Suprapubic skin (tissue), 4 donors: Measurements from ENCODE around the gene LMBR1L. TPM values are rescaled to one million over a fixed set of nuclear protein-coding genes. Genes with fewer than 3 reads are reported as not detected.

Experiments
- DNase-seq, 2 donors: peaks; one replicate each; pipeline ENCODE4 v3.0.0-alpha.2; 2019; ENCODE audit warnings: low spot score in 2 of 2
- H3K27ac ChIP-seq: fragments of 200-600 bp; sonication (generic); one replicate; pipeline ENCODE4 v1.5.1; 2019
- H3K27me3 ChIP-seq: fragments of 200-600 bp; sonication (generic); one replicate; pipeline ENCODE4 v1.5.1; 2019
- H3K36me3 ChIP-seq: fragments of 200-600 bp; sonication (generic); one replicate; pipeline ENCODE4 v1.5.1; 2019
- H3K4me1 ChIP-seq: fragments of 200-600 bp; sonication (generic); one replicate; pipeline ENCODE4 v1.5.1; 2019
- H3K4me3 ChIP-seq: fragments of 200-600 bp; sonication (generic); one replicate; pipeline ENCODE4 v1.5.1; 2019; ENCODE audit warnings: mild to moderate bottlenecking
- H3K9me3 ChIP-seq: fragments of 200-600 bp; sonication (generic); one replicate; pipeline ENCODE4 v1.5.1; 2019
- CTCF ChIP-seq, 2 donors: fragments of 200-600 bp in 1 of 2; fragments of 450-650 bp in 1 of 2; sonication (generic) in 1 of 2; IDR thresholded peaks; one replicate each; pipeline ENCODE4 v1.5.1; 2016 to 2019; ENCODE audit warnings: antibody characterized with exemption in 2 of 2, mild to moderate bottlenecking in 1 of 2, moderate library complexity in 1 of 2
- EP300 ChIP-seq: sonication (generic); formaldehyde crosslinking; IDR thresholded peaks from one replicate; pipeline ENCODE4 v1.6.1; 2017; ENCODE audit warnings: antibody characterized with exemption
- POLR2A ChIP-seq, 2 donors: fragments of 450-650 bp; IDR thresholded peaks; one replicate each; pipeline ENCODE4 v1.6.1; 2017; ENCODE audit warnings: antibody characterized with exemption in 2 of 2, mild to moderate bottlenecking in 2 of 2, moderate library complexity in 2 of 2
- POLR2AphosphoS5 ChIP-seq, 3 donors: sonication (generic); formaldehyde crosslinking; IDR thresholded peaks; one replicate each; pipeline ENCODE4 v1.6.1; 2017; ENCODE audit warnings: antibody characterized with exemption in 3 of 3
- WGBS: methylation state at CpG from one replicate; pipeline ENCODE4 v1.1.5; 2018; 5-methylcytosine and 5-hydroxymethylcytosine counted together
- total RNA-seq, 4 donors: library from RNA; depleted of rRNA; stranded (reverse); fragments of >200 nt; gene quantifications; one replicate each; pipeline ENCODE4 v1.1.0, GENCODE V29; 2016

LMBR1L gene
- total RNA-seq, 4 donors from 2014 or later, result 25.3 to 152 (median 62.3) TPM

GRCh38 chr12:49098703-49099102 lies 11.9 kb downstream of the LMBR1L start:
- H3K4me1 ChIP-seq, result peaks cover 13% of the 10 kb centered on the region
- no peaks in the 10 kb centered on the region for H3K9me3 ChIP-seq
- WGBS, result 88% methylated on average over 2 of the region's 2 CpGs
- H3K27ac ChIP-seq, result no peak overlapping the region
- H3K36me3 ChIP-seq, result peaks cover 69% of the 10 kb centered on the region
- no peak overlapping the region for H3K4me3 ChIP-seq
- DNase-seq, result no peak
- peaks cover 13% of the 10 kb centered on the region for H3K27me3 ChIP-seq
- TF ChIP-seq POLR2AphosphoS5 (IDR thresholded peaks at IDR 0.05) (no peak), EP300 (no peak), POLR2A (IDR thresholded peaks at IDR 0.05) (no peak), CTCF (IDR thresholded peaks at IDR 0.05) (no peak)

GRCh38 chr12:49098035-49098451 lies 12.6 kb downstream of the LMBR1L start:
- peaks cover 20% of the 10 kb centered on the region for H3K4me1 ChIP-seq
- 67% methylated on average over 4 of the region's 4 CpGs for WGBS
- no peak for TF ChIP-seq EP300
- TF ChIP-seq CTCF (IDR thresholded peaks at IDR 0.05), result peak; percentile 51 to 77
- TF ChIP-seq POLR2A (IDR thresholded peaks at IDR 0.05), result no peak
- TF ChIP-seq POLR2AphosphoS5 (IDR thresholded peaks at IDR 0.05), result no peak
- H3K4me3 ChIP-seq, result no peak overlapping the region
- H3K27ac ChIP-seq, result no peak overlapping the region
- no peak for DNase-seq
- H3K27me3 ChIP-seq, result peaks cover 20% of the 10 kb centered on the region
- H3K9me3 ChIP-seq, result no peaks in the 10 kb centered on the region
- H3K36me3 ChIP-seq, result peaks cover 62% of the 10 kb centered on the region

GRCh38 chr12:49097381-49097780 lies 13.3 kb downstream of the LMBR1L start:
- DNase-seq, result no peak

GRCh38 chr12:49094975-49095365 lies 15.7 kb downstream of the LMBR1L start:
- H3K27me3 ChIP-seq, result peaks cover 50% of the 10 kb centered on the region
- no peak overlapping the region for H3K27ac ChIP-seq
- no peak for DNase-seq
- WGBS, result 29% methylated on average over 2 of the region's 2 CpGs
- H3K4me1 ChIP-seq, result peaks cover 48% of the 10 kb centered on the region
- TF ChIP-seq CTCF (IDR thresholded peaks at IDR 0.05), result no peak
- no peaks in the 10 kb centered on the region for H3K9me3 ChIP-seq
- H3K36me3 ChIP-seq, result peaks cover 31% of the 10 kb centered on the region
- no peak overlapping the region for H3K4me3 ChIP-seq

More at GRCh38 chr12:49097381-49097780, 13.3 kb downstream of the LMBR1L start:
- H3K4me3 ChIP-seq, result no peak overlapping the region
- H3K27me3 ChIP-seq, result peaks cover 26% of the 10 kb centered on the region
- no peaks in the 10 kb centered on the region for H3K9me3 ChIP-seq
- peaks cover 55% of the 10 kb centered on the region for H3K36me3 ChIP-seq
- TF ChIP-seq CTCF (IDR thresholded peaks at IDR 0.05) (no peak), POLR2A (IDR thresholded peaks at IDR 0.05) (no peak), EP300 (no peak), POLR2AphosphoS5 (IDR thresholded peaks at IDR 0.05) (no peak)
- H3K27ac ChIP-seq, result no peak overlapping the region
- 97% methylated on average over 3 of the region's 3 CpGs for WGBS
- H3K4me1 ChIP-seq, result peaks cover 23% of the 10 kb centered on the region

- H3K27ac ChIP-seq, result no peak within 1 kb of the TSS
- peak in 1 of 2 donors; percentile 68 for DNase-seq
- TF ChIP-seq POLR2A (IDR thresholded peaks at IDR 0.05), result no peak
- TF ChIP-seq CTCF (IDR thresholded peaks at IDR 0.05), result no peak
- TF ChIP-seq POLR2AphosphoS5 (IDR thresholded peaks at IDR 0.05), result no peak
- no peak for TF ChIP-seq EP300
- WGBS, result 2% methylated on average over 31 of the region's 49 CpGs
- H3K4me3 ChIP-seq, result peak within 1 kb of the TSS; percentile 21
- H3K9me3 ChIP-seq, result no peaks in the 10 kb centered on the region
- H3K36me3 ChIP-seq, result peaks cover 25% of the 10 kb centered on the region
- peaks cover 56% of the 10 kb centered on the region for H3K27me3 ChIP-seq
- peaks cover 54% of the 10 kb centered on the region for H3K4me1 ChIP-seq
These were observed 16.3 kb downstream of the LMBR1L start, which contains the start of gene DHH for GRCh38 chr12:49094160-49094974. DHH (minus strand) TSS chr12:49094801; CDS start chr12:49094512, 289 bp downstream.
